HepG2 (cell line): ENCODE data around the gene RPS8. TPM values are rescaled to one million over a fixed set of nuclear protein-coding genes. Genes with fewer than 3 reads are reported as not detected.

Source experiments
- ATAC-seq: fragments of 200-7000 bp; cut with Tn5 transposase; 3 replicates; pipeline ENCODE4 v1.9.1; 2020; ENCODE audit warnings: mild to moderate bottlenecking, moderate library complexity
- BruUV-seq: library from RNA; stranded (reverse); fragments of 400-500 nt; replicated peaks from 2 replicates; lab custom pipeline; 2021; lab: Mats Ljungman, UMichigan
- CTCF ChIA-PET: fragments of 300-600 bp; formaldehyde crosslinking; extraction: SDS; loops from one replicate; lab custom pipeline; 2021; ENCODE audit warnings: low total read pairs, inconsistent platforms, low intra/inter-chr PET ratio; lab: Yijun Ruan, JAX
- POLR2A ChIA-PET: fragments of 350-600 bp; sonication (Branson Sonifier 250); formaldehyde crosslinking; loops from one replicate; lab custom pipeline; 2020; ENCODE audit warnings: antibody characterized with exemption, inconsistent platforms; lab: Yijun Ruan, JAX
- DNase-seq: peaks from one replicate; pipeline ENCODE4 v3.0.0-alpha.2; 2015; ENCODE audit warnings: low spot score
- FAIRE-seq: peaks from 3 replicates; lab custom pipeline; 2011; peaks lifted over from hg19 to GRCh38; lab: Jason Lieb, UNC
- H2AFZ ChIP-seq: one replicate; pipeline ENCODE4 v1.6.1; 2011; ENCODE audit warnings: low read length, inconsistent platforms
- H3K27ac ChIP-seq: fragments of 300-600 bp; 3 replicates; pipeline ENCODE4 v1.8.0; 2011; ENCODE audit warnings: mixed run types, mild to moderate bottlenecking, mixed read lengths, low read length, inconsistent platforms; ENCODE audit not compliant: insufficient read depth; ENCODE audit errors: extremely low read length
- H3K27me3 ChIP-seq, 2 experiments: fragments of 200-600 bp in 1 of 2; 2 replicates in 1 of 2; 3 replicates in 1 of 2; pipeline versions ENCODE4 v1.6.0 to v1.8.0; 2011; ENCODE audit warnings: low read length in 2 of 2, mild to moderate bottlenecking in 2 of 2, moderate library complexity in 2 of 2, inconsistent platforms in 1 of 2; ENCODE audit not compliant: insufficient read depth in 2 of 2, control insufficient read depth in 1 of 2
- H3K36me3 ChIP-seq, 2 experiments: fragments of 200-600 bp in 1 of 2; replicated peaks in 1 of 2; 2 replicates in 1 of 2; 3 replicates in 1 of 2; pipeline versions ENCODE4 v1.5.1 to v1.8.0; 2011; ENCODE audit warnings: low read length in 2 of 2, inconsistent platforms in 1 of 2; ENCODE audit not compliant: insufficient read depth in 2 of 2, control insufficient read depth in 1 of 2
- H3K4me1 ChIP-seq: 2 replicates; pipeline ENCODE4 v1.5.1; 2012; ENCODE audit warnings: low read length, inconsistent platforms; ENCODE audit not compliant: insufficient read depth
- H3K4me2 ChIP-seq: 2 replicates; pipeline ENCODE4 v1.6.0; 2011; ENCODE audit warnings: low read depth, low read length, inconsistent platforms
- H3K4me3 ChIP-seq, 3 experiments: fragments of 200-600 bp in 1 of 3; sonication (generic), shearing (Covaris generic) in 1 of 3; replicated peaks in 1 of 3; 2 replicates each; pipeline ENCODE4 v1.5.1; 2011 to 2016; ENCODE audit warnings: low read length in 3 of 3, inconsistent platforms in 2 of 3, low read depth in 2 of 3, mild to moderate bottlenecking in 2 of 3, control low read depth in 1 of 3, mixed read lengths in 1 of 3; ENCODE audit not compliant: insufficient read depth in 1 of 3
- H3K79me2 ChIP-seq: one replicate; pipeline ENCODE4 v1.6.1; 2011; ENCODE audit warnings: low read length, inconsistent platforms; ENCODE audit not compliant: insufficient read depth
- H3K9ac ChIP-seq: 2 replicates; pipeline ENCODE4 v1.6.0; 2011; ENCODE audit warnings: mild to moderate bottlenecking, low read depth, low read length, inconsistent platforms; ENCODE audit not compliant: insufficient read depth
- H3K9me3 ChIP-seq: 2 replicates; pipeline ENCODE4 v1.5.1; 2012; ENCODE audit warnings: mild to moderate bottlenecking, low read length
- H4K20me1 ChIP-seq: 2 replicates; pipeline ENCODE4 v1.6.0; 2011; ENCODE audit warnings: inconsistent platforms, mild to moderate bottlenecking, low read length, moderate library complexity; ENCODE audit not compliant: insufficient read depth
- HIVEP1 ChIP-seq: sonication (generic); formaldehyde crosslinking; IDR thresholded peaks from 2 replicates; pipeline ENCODE4 v1.4.0; 2020; ENCODE audit warnings: mild to moderate bottlenecking, missing genetic modification reagents
- NRL ChIP-seq: sonication (generic); formaldehyde crosslinking; IDR thresholded peaks from 2 replicates; pipeline ENCODE4 v1.5.0; 2020; ENCODE audit warnings: missing genetic modification reagents, mild to moderate bottlenecking, moderate library complexity, borderline replicate concordance
- ZBTB42 ChIP-seq: sonication (generic); formaldehyde crosslinking; IDR thresholded peaks from 2 replicates; pipeline ENCODE4 v1.5.0; 2020; ENCODE audit warnings: mild to moderate bottlenecking, missing genetic modification reagents
- ZFP1 ChIP-seq: IDR thresholded peaks from 2 replicates; pipeline ENCODE4 v1.6.1; 2016
- ZNF549 ChIP-seq: sonication (generic); formaldehyde crosslinking; IDR thresholded peaks from 2 replicates; pipeline ENCODE4 v1.5.0; 2020; ENCODE audit warnings: missing genetic modification reagents
- ZNF552 ChIP-seq: sonication (generic); formaldehyde crosslinking; IDR thresholded peaks from 2 replicates; pipeline ENCODE4 v1.9.0; 2022; ENCODE audit warnings: missing genetic modification reagents, mild to moderate bottlenecking, borderline replicate concordance
- ZSCAN30 ChIP-seq: sonication (generic); formaldehyde crosslinking; IDR thresholded peaks from 2 replicates; pipeline ENCODE4 v1.5.0; 2020; ENCODE audit warnings: mild to moderate bottlenecking, missing genetic modification reagents
- ZZZ3 ChIP-seq: sonication (generic); formaldehyde crosslinking; IDR thresholded peaks from 2 replicates; pipeline ENCODE4 v1.4.0; 2020; ENCODE audit warnings: missing genetic modification reagents, mild to moderate bottlenecking, borderline replicate concordance
- WGBS: methylation state at CpG from one replicate; pipeline ENCODE4 v1.1.6; 2017; ENCODE audit warnings: low lambda C conversion rate; 5-methylcytosine and 5-hydroxymethylcytosine counted together
- in situ Hi-C: cut with HindIII; loops from 2 replicates; pipeline ENCODE4 v1.10.0; 2017; ENCODE audit warnings: low pct_unique_long_range_greater_than_20kb; ENCODE audit not compliant: extremely low pct_ligation_motif_present
- intact Hi-C: fragments of 100-400 bp; cut with micrococcal nuclease; formaldehyde crosslinking; loops from one replicate; pipeline ENCODE4 v1.10.0; 2022; ENCODE audit not compliant: unreplicated experiment
- polyA plus RNA-seq, 8 experiments: library from polyadenylated mRNA; depleted of rRNA in 3 of 8; stranded (reverse) in 7 of 8; unstranded in 1 of 8; fragments of >200 nt; fragmentation: Illumina TruSeq in 4 of 8; extraction: Trizol in 4 of 8; gene quantifications; 2 replicates each; pipeline versions ENCODE4 v1.2.1 to v1.2.3, GENCODE V29; 2011 to 2016; ENCODE audit warnings: low read depth in 4 of 8, missing spikeins in 1 of 8, mixed read lengths in 1 of 8; ENCODE audit not compliant: insufficient read depth in 1 of 8
- total RNA-seq, 5 experiments: library from RNA; depleted of rRNA; stranded (reverse); fragments of >200 nt; fragmentation: Illumina TruSeq; extraction: Trizol; gene quantifications; 2 replicates each; pipeline ENCODE4 v1.2.3, GENCODE V29; 2016; ENCODE audit warnings: low read depth in 1 of 5
- TF ChIP-seq, protein P1 (sequence below), 2 experiments: sonication (generic) in 1 of 2; formaldehyde crosslinking in 1 of 2; IDR thresholded peaks; 2 replicates each; pipeline versions ENCODE4 v1.6.1 to v1.9.0; 2014 to 2022; ENCODE audit warnings: antibody characterized with exemption in 1 of 2, borderline replicate concordance in 1 of 2, inconsistent platforms in 1 of 2, low read depth in 1 of 2, missing genetic modification reagents in 1 of 2

RPS8 gene
- total and polyA plus RNA-seq, 2 of the 13 experiments (the other 11 are each of a cell fraction or from before 2014, with no cell fraction given): 2,628 to 2,822 TPM

DNA sequence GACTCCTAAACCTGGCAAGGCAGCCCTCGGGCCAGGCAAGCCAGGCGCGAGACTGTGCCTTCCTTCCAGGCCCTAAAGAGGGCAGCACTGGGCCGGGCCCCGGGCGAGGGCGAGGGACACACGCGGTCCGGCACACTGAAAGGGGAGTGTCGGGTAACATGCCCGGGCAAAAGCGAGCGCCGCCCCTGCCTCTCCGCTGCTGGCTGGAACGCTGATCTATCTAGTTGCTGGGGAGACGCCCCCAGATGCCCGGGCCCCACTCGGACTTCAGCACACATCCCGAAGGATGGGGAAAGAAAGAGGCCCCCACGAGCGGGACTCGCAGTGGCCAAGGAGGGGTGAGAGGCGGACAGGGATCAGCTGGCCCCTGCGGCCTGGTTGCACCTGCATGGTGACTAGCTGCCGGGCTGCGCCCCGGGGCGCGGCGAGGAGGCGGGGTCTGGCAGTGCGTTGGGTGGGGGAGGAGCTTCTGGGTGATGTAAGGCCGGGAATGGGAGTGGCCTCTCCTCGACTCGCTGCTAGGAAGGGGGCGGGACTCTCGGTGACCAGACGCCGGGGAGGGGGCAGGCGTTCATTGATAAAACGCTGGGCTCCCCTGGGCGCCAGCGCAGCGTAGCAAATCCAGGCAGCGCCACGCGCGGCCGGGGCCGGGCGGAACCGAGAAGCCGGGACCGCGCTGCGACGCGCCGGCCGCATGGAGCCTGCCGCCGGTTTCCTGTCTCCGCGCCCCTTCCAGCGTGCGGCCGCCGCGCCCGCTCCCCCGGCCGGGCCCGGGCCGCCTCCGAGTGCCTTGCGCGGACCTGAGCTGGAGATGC lies 24.6 kb downstream of the RPS8 start, which contains the start of gene PLK3:
TSS of gene PLK3 (plus strand) at position 608 of the 815 bp plus-strand sequence. CDS start at position 695, 87 bp downstream.
- H3K27ac ChIP-seq: peak within 1 kb of the TSS; percentile 94
- H3K9me3 ChIP-seq: no peaks in the 10 kb centered on the region
- DNase-seq (peak; percentile 92), FAIRE-seq (peak; percentile 80), ATAC-seq (peak; percentile 86)
- BruUV-seq: no TSS peak
- peak within 1 kb of the TSS; percentile 97 for H3K4me2 ChIP-seq
- CTCF ChIA-PET: interaction anchor here (1.2 to 1.6 kb wide), 2 partner anchors 11 to 36 kb away, joined by 3 to 4 read pairs; no protein-coding TSS in a partner anchor
- H2AFZ ChIP-seq: no peak within 1 kb of the TSS
- WGBS: 0% methylated on average over 29 of the region's 79 CpGs
- H3K79me2 ChIP-seq: peaks cover 17% of the 10 kb centered on the region
- POLR2A ChIA-PET: interaction anchor here (0.7 to 6.7 kb wide), 31 partner anchors 9 to 743 kb away, joined by 3 to 237 read pairs (median 6); partner anchors contain the start of genes BEST4, BTBD19, DYNLT4 and MUTYH
- peak within 1 kb of the TSS; percentile 89 for H3K9ac ChIP-seq
- in situ Hi-C loops: no loop called here
- 0 out of 2 replicates have a peak, but pooled peaks cover 7% of the 10 kb centered on the region for H4K20me1 ChIP-seq
- H3K27me3 ChIP-seq: no peaks in the 10 kb centered on the region
- H3K4me1 ChIP-seq: peaks cover 44% of the 10 kb centered on the region
- peaks cover 6 to 27% of the 10 kb centered on the region in 2 experiments; a peak in 4 of 5 replicates for H3K36me3 ChIP-seq
- intact Hi-C loops: no loop called here
- peak within 1 kb of the TSS; percentile 69 to 91 (median 90) for H3K4me3 ChIP-seq
- peak; percentile 71; the same call in 1 of the 2 replicates for TF ChIP-seq ZZZ3 (CRISPR knock-in tag)
- peak; percentile 77 for TF ChIP-seq HIVEP1 (CRISPR knock-in tag)
- TF ChIP-seq ZBTB42: peak; percentile 27; the same call in 1 of the 2 replicates
- TF ChIP-seq NRL: peak; percentile 87
- TF ChIP-seq, protein P1, sequence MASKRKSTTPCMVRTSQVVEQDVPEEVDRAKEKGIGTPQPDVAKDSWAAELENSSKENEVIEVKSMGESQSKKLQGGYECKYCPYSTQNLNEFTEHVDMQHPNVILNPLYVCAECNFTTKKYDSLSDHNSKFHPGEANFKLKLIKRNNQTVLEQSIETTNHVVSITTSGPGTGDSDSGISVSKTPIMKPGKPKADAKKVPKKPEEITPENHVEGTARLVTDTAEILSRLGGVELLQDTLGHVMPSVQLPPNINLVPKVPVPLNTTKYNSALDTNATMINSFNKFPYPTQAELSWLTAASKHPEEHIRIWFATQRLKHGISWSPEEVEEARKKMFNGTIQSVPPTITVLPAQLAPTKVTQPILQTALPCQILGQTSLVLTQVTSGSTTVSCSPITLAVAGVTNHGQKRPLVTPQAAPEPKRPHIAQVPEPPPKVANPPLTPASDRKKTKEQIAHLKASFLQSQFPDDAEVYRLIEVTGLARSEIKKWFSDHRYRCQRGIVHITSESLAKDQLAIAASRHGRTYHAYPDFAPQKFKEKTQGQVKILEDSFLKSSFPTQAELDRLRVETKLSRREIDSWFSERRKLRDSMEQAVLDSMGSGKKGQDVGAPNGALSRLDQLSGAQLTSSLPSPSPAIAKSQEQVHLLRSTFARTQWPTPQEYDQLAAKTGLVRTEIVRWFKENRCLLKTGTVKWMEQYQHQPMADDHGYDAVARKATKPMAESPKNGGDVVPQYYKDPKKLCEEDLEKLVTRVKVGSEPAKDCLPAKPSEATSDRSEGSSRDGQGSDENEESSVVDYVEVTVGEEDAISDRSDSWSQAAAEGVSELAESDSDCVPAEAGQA (IDR thresholded peaks at IDR 0.05; ENCODE audit: low read depth): 0 out of 2 replicates have a peak, but pooled peaks have one; percentile 19
- TF ChIP-seq, protein P1 (CRISPR knock-in tag; IDR thresholded peaks at IDR 0.05; ENCODE audit: borderline replicate concordance): no peak
- TF ChIP-seq ZSCAN30 (CRISPR knock-in tag): no peak
- no peak for TF ChIP-seq ZNF549 (CRISPR knock-in tag)
- no peak for TF ChIP-seq ZFP1
- peak; percentile 86; the same call in 1 of the 2 replicates for TF ChIP-seq ZNF552 (CRISPR knock-in tag)
